OCI-M1 (cell line): Measurements from ENCODE around the gene UBE3B.
A peak's percentile ranks its signal among the peaks of the same experiment; 100 is the strongest.

ENCODE experiments used
- DNase-seq: peaks from one replicate; lab custom pipeline; 2025; lab: John Stamatoyannopoulos, UW

The UBE3B gene

GRCh38 chr12:109494348-109494881 lies 17.0 kb downstream of the UBE3B start:
- DNase-seq = no peak

GRCh38 chr12:109495012-109495411 lies 17.6 kb downstream of the UBE3B start:
- DNase-seq = no peak

GRCh38 chr12:109496306-109496705 lies 18.9 kb downstream of the UBE3B start:
- DNase-seq = no peak

- DNase-seq = peak; percentile 30
Measured at GRCh38 chr12:109497675-109498074, 20.2 kb downstream of the UBE3B start.

- no peak for DNase-seq
Measured at GRCh38 chr12:109500406-109501185, 23.2 kb downstream of the UBE3B start.

- DNase-seq = no peak
Measured at GRCh38 chr12:109501299-109501698, 23.9 kb downstream of the UBE3B start.

- no peak for DNase-seq
Measured at GRCh38 chr12:109502332-109502731, 24.9 kb downstream of the UBE3B start.

GRCh38 chr12:109503611-109504010 lies 26.2 kb downstream of the UBE3B start:
- DNase-seq = no peak

- DNase-seq = no peak
Measured at GRCh38 chr12:109504068-109504467, 26.6 kb downstream of the UBE3B start.

- no peak for DNase-seq
Measured at GRCh38 chr12:109510196-109510595, 32.8 kb downstream of the UBE3B start.

GRCh38 chr12:109512608-109513007 lies 35.2 kb downstream of the UBE3B start:
- DNase-seq = no peak

- DNase-seq = no peak
Measured at GRCh38 chr12:109513051-109513450, 35.6 kb downstream of the UBE3B start.

- DNase-seq = no peak
Measured at GRCh38 chr12:109513977-109514376, 36.5 kb downstream of the UBE3B start.

GRCh38 chr12:109517619-109518018 lies 40.2 kb downstream of the UBE3B start:
- DNase-seq = no peak

GRCh38 chr12:109518820-109519665 lies 41.6 kb downstream of the UBE3B start:
- peak; percentile 77 for DNase-seq

- no peak for DNase-seq
Measured at GRCh38 chr12:109519787-109520186, 42.4 kb downstream of the UBE3B start.

GRCh38 chr12:109521831-109522230 lies 44.4 kb downstream of the UBE3B start:
- DNase-seq = no peak

GRCh38 chr12:109523071-109523470 lies 45.6 kb downstream of the UBE3B start:
- DNase-seq = no peak

GRCh38 chr12:109523504-109523903 lies 46.1 kb downstream of the UBE3B start:
- no peak for DNase-seq

GRCh38 chr12:109524466-109525278 lies 47.2 kb downstream of the UBE3B start:
- DNase-seq = no peak

GRCh38 chr12:109525279-109525585 lies 47.8 kb downstream of the UBE3B start:
- DNase-seq = no peak

- no peak for DNase-seq
Measured at GRCh38 chr12:109527489-109528123, 50.2 kb downstream of the UBE3B start.
